MM.1S (cell line): Measurements from ENCODE around the gene LIME1.

Experiments
- CTCF ChIP-seq: fragments of 300-600 bp; sonication (generic); IDR thresholded peaks from 2 replicates; pipeline ENCODE4 v1.5.1; 2016; ENCODE audit warnings: antibody characterized with exemption, low read length, mixed read lengths
- EZH2 ChIP-seq: fragments of 300-600 bp; sonication (generic); optimal IDR thresholded peaks from 2 replicates; pipeline ENCODE3; 2017; ENCODE audit warnings: low read depth, mild to moderate bottlenecking, antibody characterized with exemption, low read length, mixed read lengths
- EZH2phosphoT487 ChIP-seq: fragments of 300-600 bp; sonication (generic); IDR thresholded peaks from 2 replicates; pipeline ENCODE4 v1.6.1; 2018; ENCODE audit warnings: antibody characterized with exemption, low read length

- TF ChIP-seq CTCF (no peak), EZH2 (no peak), EZH2phosphoT487 (no peak)
Observed at GRCh38 chr20:63706027-63706695, 30.3 kb upstream of the LIME1 start.
